NCI-H82 (cell line): ENCODE measurements around the gene FCHSD2.

Experiments used
- DNase-seq: peaks from one replicate; lab custom pipeline; 2025; lab: John Stamatoyannopoulos, UW

The FCHSD2 gene

GRCh38 chr11:72789493-72790131, 352.5 kb downstream of the FCHSD2 start:
- no peak for DNase-seq

- no peak for DNase-seq
Measured at GRCh38 chr11:72788241-72788640, 353.9 kb downstream of the FCHSD2 start.

GRCh38 chr11:72787216-72788104, 354.7 kb downstream of the FCHSD2 start:
- DNase-seq: peak; percentile 49
